Fibroblast of lung (primary cell): ENCODE data around the gene ZNF618. TPM values are rescaled to one million over a fixed set of nuclear protein-coding genes. Genes with fewer than 3 reads are reported as not detected.

Experiments used
- DNase-seq, 2 donors: peaks; one replicate each; pipeline versions ENCODE4 v3.0.0 to v3.0.0-alpha.2; 2010; ENCODE audit warnings: low read depth in 2 of 2
- H2AFZ ChIP-seq: 2 replicates; pipeline ENCODE4 v1.5.1; 2012; ENCODE audit warnings: low read length, control low read depth, inconsistent platforms
- H3K27ac ChIP-seq: 2 replicates; pipeline ENCODE4 v1.5.1; 2011; ENCODE audit warnings: low read length, control low read depth; ENCODE audit not compliant: insufficient read depth
- H3K27me3 ChIP-seq: 2 replicates; pipeline ENCODE4 v1.5.1; 2011; ENCODE audit warnings: mild to moderate bottlenecking, low read length; ENCODE audit not compliant: control insufficient read depth, insufficient read depth
- H3K36me3 ChIP-seq: 2 replicates; pipeline ENCODE4 v1.5.1; 2011; ENCODE audit warnings: low read length; ENCODE audit not compliant: control insufficient read depth, insufficient read depth
- H3K4me1 ChIP-seq: 2 replicates; pipeline ENCODE4 v1.5.1; 2011; ENCODE audit warnings: low read length; ENCODE audit not compliant: control insufficient read depth, insufficient read depth; ENCODE audit errors: extremely low read depth
- H3K4me2 ChIP-seq: 2 replicates; pipeline ENCODE4 v1.5.1; 2011; ENCODE audit warnings: low read length, control low read depth; ENCODE audit not compliant: insufficient read depth; ENCODE audit errors: extremely low read depth
- H3K4me3 ChIP-seq, 4 experiments: fragments of 200-600 bp in 1 of 4; sonication (generic) in 1 of 4; replicated peaks in 1 of 4; 2 replicates each; pipeline ENCODE4 v1.5.1; 2011 to 2016; ENCODE audit warnings: low read length in 4 of 4, low read depth in 3 of 4, mild to moderate bottlenecking in 3 of 4, control low read depth in 2 of 4, inconsistent platforms in 1 of 4, mixed read lengths in 1 of 4; ENCODE audit not compliant: insufficient read depth in 1 of 4; ENCODE audit errors: control extremely low read depth in 1 of 4
- H3K79me2 ChIP-seq: 2 replicates; pipeline ENCODE4 v1.5.1; 2012; ENCODE audit warnings: mild to moderate bottlenecking, low read length, inconsistent platforms; ENCODE audit not compliant: control insufficient read depth, insufficient read depth
- H3K9ac ChIP-seq: 2 replicates; pipeline ENCODE4 v1.5.1; 2011; ENCODE audit warnings: mild to moderate bottlenecking, low read length, control low read depth; ENCODE audit not compliant: insufficient read depth
- H3K9me3 ChIP-seq: 2 replicates; pipeline ENCODE4 v1.5.1; 2012; ENCODE audit warnings: low read depth, low read length; ENCODE audit not compliant: control insufficient read depth, insufficient read depth
- H4K20me1 ChIP-seq: 2 replicates; pipeline ENCODE4 v1.5.1; 2011; ENCODE audit warnings: low read length; ENCODE audit not compliant: control insufficient read depth, insufficient read depth; ENCODE audit errors: extremely low read depth
- EZH2 ChIP-seq: IDR thresholded peaks from 2 replicates; pipeline ENCODE4 v1.5.1; 2012; ENCODE audit warnings: low read length, control low read depth, mild to moderate bottlenecking; ENCODE audit errors: missing control alignments
- polyA plus RNA-seq, 2 donors: library from polyadenylated mRNA; depleted of rRNA in 1 of 2; stranded (reverse) in 1 of 2; unstranded in 1 of 2; fragments of >200 nt; gene quantifications; 2 replicates each; pipeline ENCODE4 v1.2.1, GENCODE V29; 2011 to 2012; ENCODE audit warnings: missing spikeins in 1 of 2
- total RNA-seq: library from RNA; depleted of rRNA; stranded (reverse); fragments of >200 nt; gene quantifications from 2 replicates; pipeline ENCODE4 v1.2.1, GENCODE V29; 2014
- TF ChIP-seq, protein P1 (sequence below), 2 donors: IDR thresholded peaks in 1 of 2; conservative IDR thresholded peaks in 1 of 2; 1 replicate in 1 of 2; 2 replicates in 1 of 2; pipeline ENCODE4 v1.5.1; 2011 to 2012; ENCODE audit warnings: low read length in 2 of 2, control low read depth in 1 of 2, inconsistent platforms in 1 of 2, low read depth in 1 of 2, mild to moderate bottlenecking in 1 of 2

Gene ZNF618
- total and polyA plus RNA-seq, 2 donors (not counting 1 experiment from before 2014, with no cell fraction given): 6.6 to 8.6 TPM

DNA sequence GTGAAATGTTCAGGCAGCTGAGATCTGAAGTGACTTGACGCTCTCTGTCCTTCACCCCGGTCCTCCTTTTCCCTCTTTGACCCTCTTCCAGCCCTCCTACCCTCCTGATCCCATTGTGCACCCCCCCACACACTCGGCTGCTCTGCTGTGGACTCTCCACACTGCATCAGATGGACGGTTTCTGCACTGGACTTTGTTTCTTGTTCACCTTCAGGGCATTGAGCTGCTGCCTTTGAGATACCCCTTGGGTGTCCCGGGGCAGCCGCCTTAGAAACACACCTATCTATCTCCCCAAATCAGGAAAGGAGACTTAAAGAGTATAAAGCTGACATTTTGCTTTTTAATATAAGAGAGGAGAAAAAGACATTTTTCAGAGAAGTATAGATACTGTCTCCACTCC is 174.5 kb downstream of the ZNF618 start:
- H3K27ac ChIP-seq: no peak overlapping the region
- H2AFZ ChIP-seq: no peak overlapping the region
- no peaks in the 10 kb centered on the region for H3K9me3 ChIP-seq
- H3K36me3 ChIP-seq: peaks cover 25% of the 10 kb centered on the region
- no peak for DNase-seq
- no peaks in the 10 kb centered on the region for H3K27me3 ChIP-seq
- H4K20me1 ChIP-seq: no peaks in the 10 kb centered on the region
- H3K4me1 ChIP-seq: no peaks in the 10 kb centered on the region
- no peak overlapping the region for H3K9ac ChIP-seq
- no peak overlapping the region for H3K4me2 ChIP-seq
- no peaks in the 10 kb centered on the region for H3K79me2 ChIP-seq
- TF ChIP-seq, protein P1, sequence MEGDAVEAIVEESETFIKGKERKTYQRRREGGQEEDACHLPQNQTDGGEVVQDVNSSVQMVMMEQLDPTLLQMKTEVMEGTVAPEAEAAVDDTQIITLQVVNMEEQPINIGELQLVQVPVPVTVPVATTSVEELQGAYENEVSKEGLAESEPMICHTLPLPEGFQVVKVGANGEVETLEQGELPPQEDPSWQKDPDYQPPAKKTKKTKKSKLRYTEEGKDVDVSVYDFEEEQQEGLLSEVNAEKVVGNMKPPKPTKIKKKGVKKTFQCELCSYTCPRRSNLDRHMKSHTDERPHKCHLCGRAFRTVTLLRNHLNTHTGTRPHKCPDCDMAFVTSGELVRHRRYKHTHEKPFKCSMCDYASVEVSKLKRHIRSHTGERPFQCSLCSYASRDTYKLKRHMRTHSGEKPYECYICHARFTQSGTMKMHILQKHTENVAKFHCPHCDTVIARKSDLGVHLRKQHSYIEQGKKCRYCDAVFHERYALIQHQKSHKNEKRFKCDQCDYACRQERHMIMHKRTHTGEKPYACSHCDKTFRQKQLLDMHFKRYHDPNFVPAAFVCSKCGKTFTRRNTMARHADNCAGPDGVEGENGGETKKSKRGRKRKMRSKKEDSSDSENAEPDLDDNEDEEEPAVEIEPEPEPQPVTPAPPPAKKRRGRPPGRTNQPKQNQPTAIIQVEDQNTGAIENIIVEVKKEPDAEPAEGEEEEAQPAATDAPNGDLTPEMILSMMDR (conservative IDR thresholded peaks at IDR 0.05 in 1 of 2, IDR thresholded peaks at IDR 0.05 in 1 of 2; ENCODE audit: low read depth in 1 of 2, low read length in 2 of 2): no peak
- TF ChIP-seq EZH2: no peak
- H3K4me3 ChIP-seq: no peak overlapping the region

DNA sequence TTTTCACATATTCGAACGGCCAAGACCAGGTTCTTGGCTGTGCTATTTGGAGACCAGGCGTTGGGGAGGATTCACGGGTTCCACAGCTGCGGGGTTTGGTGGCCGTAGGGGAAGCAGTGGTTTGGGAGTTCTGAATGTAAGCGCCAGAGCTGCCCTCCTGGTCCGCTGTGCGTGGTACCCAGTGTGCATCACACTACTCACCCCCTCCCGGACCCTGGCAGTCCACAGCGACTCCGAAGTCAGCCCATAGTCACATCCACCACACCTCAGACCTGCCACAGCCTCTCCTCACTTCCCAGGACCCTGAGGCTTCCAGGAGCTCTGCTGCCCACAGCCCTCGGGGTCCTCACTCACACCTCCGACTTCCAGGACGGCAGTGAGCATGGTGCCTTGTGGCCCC is 175.2 kb downstream of the ZNF618 start:
- Histone ChIP-seq H3K9me3 (no peaks in the 10 kb centered on the region), H3K36me3 (peaks cover 25% of the 10 kb centered on the region), H3K27me3 (no peaks in the 10 kb centered on the region), H2AFZ (no peak overlapping the region), H3K4me3 (no peak overlapping the region), H3K27ac (no peak overlapping the region), H3K79me2 (no peaks in the 10 kb centered on the region), H3K4me1 (no peaks in the 10 kb centered on the region), H3K4me2 (no peak overlapping the region), H4K20me1 (no peaks in the 10 kb centered on the region), H3K9ac (no peak overlapping the region)
- TF ChIP-seq, protein P1 (conservative IDR thresholded peaks at IDR 0.05 in 1 of 2, IDR thresholded peaks at IDR 0.05 in 1 of 2; ENCODE audit: low read depth in 1 of 2, low read length in 2 of 2): no peak
- TF ChIP-seq EZH2: no peak
- DNase-seq: no peak

DNA sequence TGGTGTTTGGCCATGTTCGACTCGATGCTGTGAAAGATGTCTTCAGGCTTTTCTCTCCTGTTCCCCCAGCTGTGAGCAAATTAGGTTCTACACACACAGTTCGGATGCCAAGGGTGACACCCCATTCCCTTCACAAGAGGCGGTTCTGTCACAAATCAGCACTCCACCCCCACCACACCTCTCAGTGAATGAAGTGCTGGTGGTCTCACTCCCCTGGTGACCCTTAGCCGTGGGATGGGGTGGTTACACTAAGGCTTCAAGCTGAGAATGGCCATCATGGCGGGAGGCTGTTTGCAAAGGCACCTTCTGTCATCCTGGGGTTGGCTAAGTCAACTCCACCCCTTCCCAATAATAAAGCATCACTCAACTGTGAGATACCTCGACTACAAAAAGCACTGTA is 175.6 kb downstream of the ZNF618 start:
- H3K36me3 ChIP-seq: peaks cover 25% of the 10 kb centered on the region
- no peaks in the 10 kb centered on the region for H4K20me1 ChIP-seq
- TF ChIP-seq, protein P1 (conservative IDR thresholded peaks at IDR 0.05 in 1 of 2, IDR thresholded peaks at IDR 0.05 in 1 of 2; ENCODE audit: low read depth in 1 of 2, low read length in 2 of 2): no peak
- TF ChIP-seq EZH2: no peak
- H3K27me3 ChIP-seq: no peaks in the 10 kb centered on the region
- no peak overlapping the region for H3K27ac ChIP-seq
- DNase-seq: no peak
- H3K4me3 ChIP-seq: no peak overlapping the region
- H2AFZ ChIP-seq: no peak overlapping the region
- no peaks in the 10 kb centered on the region for H3K79me2 ChIP-seq
- no peaks in the 10 kb centered on the region for H3K4me1 ChIP-seq
- H3K9ac ChIP-seq: no peak overlapping the region
- no peak overlapping the region for H3K4me2 ChIP-seq
- no peaks in the 10 kb centered on the region for H3K9me3 ChIP-seq
